ENCODE results near the gene CIC. TPM values are rescaled to one million over a fixed set of nuclear protein-coding genes. Genes with fewer than 3 reads are reported as not detected.

Gene CIC
- total RNA-seq, 1 experiment from 2014 or later = 67.9 TPM

- no peak for DNase-seq (ENCODE audit: unreplicated experiment)
Measured at GRCh38 chr19:42248270-42249148, 20.5 kb upstream of the CIC start.

GRCh38 chr19:42249149-42249750 is 19.8 kb upstream of the CIC start:
- BruUV-seq (replicated peaks) = no TSS peak
- no peak overlapping the region for H3K4me3 Mint-ChIP-seq (ENCODE audit: unreplicated experiment)
- peaks cover 12% of the 10 kb centered on the region for H3K36me3 Mint-ChIP-seq (ENCODE audit: insufficient read depth, unreplicated experiment)
- no peak for TF ChIP-seq CTCF (IDR thresholded peaks at IDR 0.05; ENCODE audit: unreplicated experiment)
- ChIA-PET CTCF (interaction anchor here (1.2 to 7.0 kb wide), 4 partner anchors 15 to 47 kb away, joined by 3 to 145 read pairs (median 18); no protein-coding TSS in a partner anchor), POLR2A (interaction anchor here (3.5 to 7.7 kb wide), 3 partner anchors 21 to 30 kb away, joined by 21 to 158 read pairs (median 22); partner anchors contain the start of gene CIC)
- DNase-seq (ENCODE audit: unreplicated experiment) = no peak
- intact Hi-C loops (cut with micrococcal nuclease) = loop anchor here (10.0 kb wide), 1 partner anchor 146 kb away; the partner anchor contains the start of gene CNFN
- no peaks in the 10 kb centered on the region for H3K27me3 Mint-ChIP-seq (ENCODE audit: insufficient read depth, unreplicated experiment)
- no peaks in the 10 kb centered on the region for H3K9me3 Mint-ChIP-seq (ENCODE audit: unreplicated experiment)
- peaks cover 43% of the 10 kb centered on the region for H3K4me1 Mint-ChIP-seq (ENCODE audit: insufficient read depth, unreplicated experiment)
- no peak overlapping the region for H3K27ac Mint-ChIP-seq (ENCODE audit: low read depth, unreplicated experiment)

More at GRCh38 chr19:42248270-42249148, 20.5 kb upstream of the CIC start:
- no peak for TF ChIP-seq CTCF (IDR thresholded peaks at IDR 0.05; ENCODE audit: unreplicated experiment)
- peaks cover 15% of the 10 kb centered on the region for H3K36me3 Mint-ChIP-seq (ENCODE audit: insufficient read depth, unreplicated experiment)
- ChIA-PET CTCF (interaction anchor here (0.8 to 7.0 kb wide), 4 partner anchors 14 to 140 kb away, joined by 3 to 145 read pairs (median 3); no protein-coding TSS in a partner anchor), POLR2A (interaction anchor here (7.7 kb wide), 1 partner anchor 31 kb away, joined by 158 read pairs; no protein-coding TSS in a partner anchor)
- H3K4me3 Mint-ChIP-seq (ENCODE audit: unreplicated experiment) = no peak overlapping the region
- BruUV-seq (replicated peaks) = no TSS peak
- peaks cover 43% of the 10 kb centered on the region for H3K4me1 Mint-ChIP-seq (ENCODE audit: insufficient read depth, unreplicated experiment)
- intact Hi-C loops (cut with micrococcal nuclease) = loop anchor here (10.0 kb wide), 1 partner anchor 146 kb away; the partner anchor contains the start of gene CNFN
- no peaks in the 10 kb centered on the region for H3K9me3 Mint-ChIP-seq (ENCODE audit: unreplicated experiment)
- no peak overlapping the region for H3K27ac Mint-ChIP-seq (ENCODE audit: low read depth, unreplicated experiment)
- no peaks in the 10 kb centered on the region for H3K27me3 Mint-ChIP-seq (ENCODE audit: insufficient read depth, unreplicated experiment)

GRCh38 chr19:42249769-42250168 is 19.3 kb upstream of the CIC start:
- peaks cover 40% of the 10 kb centered on the region for H3K4me1 Mint-ChIP-seq (ENCODE audit: insufficient read depth, unreplicated experiment)
- no peak overlapping the region for H3K4me3 Mint-ChIP-seq (ENCODE audit: unreplicated experiment)
- intact Hi-C loops (cut with micrococcal nuclease) = loop anchor here (10.0 kb wide), 1 partner anchor 145 kb away; the partner anchor contains the start of gene CNFN
- H3K9me3 Mint-ChIP-seq (ENCODE audit: unreplicated experiment) = no peaks in the 10 kb centered on the region
- H3K36me3 Mint-ChIP-seq (ENCODE audit: insufficient read depth, unreplicated experiment) = peaks cover 12% of the 10 kb centered on the region
- ChIA-PET POLR2A (interaction anchor here (1.3 to 4.0 kb wide), 3 partner anchors 21 to 30 kb away, joined by 5 to 22 read pairs (median 21); partner anchors contain the start of gene CIC), CTCF (interaction anchor here (3.6 kb wide), 1 partner anchor 30 kb away, joined by 33 read pairs; no protein-coding TSS in a partner anchor)
- no peak overlapping the region for H3K27ac Mint-ChIP-seq (ENCODE audit: low read depth, unreplicated experiment)
- no TSS peak for BruUV-seq (replicated peaks)
- H3K27me3 Mint-ChIP-seq (ENCODE audit: insufficient read depth, unreplicated experiment) = no peaks in the 10 kb centered on the region
- no peak for DNase-seq (ENCODE audit: unreplicated experiment)
- TF ChIP-seq CTCF (IDR thresholded peaks at IDR 0.05; ENCODE audit: unreplicated experiment) = no peak
